ENCODE data around the gene TPM3. TPM values are rescaled to one million over a fixed set of nuclear protein-coding genes. Genes with fewer than 3 reads are reported as not detected.

Gene TPM3
- total and polyA plus RNA-seq, 2 of the 8 experiments (the other 6 are each of a cell fraction or from before 2014, with no cell fraction given) = 278 to 572 TPM

DNA sequence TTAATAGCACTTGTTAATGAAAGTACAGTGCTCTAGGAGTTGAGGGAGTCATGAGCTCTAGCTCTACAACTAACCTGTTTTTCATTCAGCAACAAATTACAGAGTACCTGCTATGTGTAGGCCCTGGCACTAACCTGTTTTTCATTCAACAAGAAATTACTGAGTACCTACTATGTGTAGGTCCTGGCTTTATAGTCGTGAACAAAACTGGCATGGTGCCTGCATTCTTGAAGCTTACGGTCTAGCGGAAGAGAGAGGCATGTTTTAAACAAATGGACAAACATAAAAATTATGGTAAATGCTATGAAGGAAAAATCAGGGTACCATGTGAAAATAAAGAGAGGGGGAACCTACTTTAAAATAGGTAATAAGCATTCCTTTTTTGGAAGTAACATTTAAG is 26.6 kb upstream of the TPM3 start:
- Histone ChIP-seq H3K4me2 (ENCODE audit: insufficient read depth in 1 of 2, low read depth in 2 of 2, low read length in 2 of 2) (peak overlapping the region; percentile 80 to 98), H3K56ac (replicated peaks; ENCODE audit: insufficient read length, low read depth, low read length) (no peak overlapping the region), H2BK12ac (ENCODE audit: low read depth, low read length) (no peak overlapping the region), H3K23ac (ENCODE audit: insufficient read length) (no peak overlapping the region), H3K27ac (ENCODE audit: low read depth, low read length) (no peak overlapping the region; the same call in 1 of the 2 replicates), H3K4me3 (ENCODE audit: extremely low read depth in 1 of 4, insufficient read depth in 2 of 4, low read depth in 3 of 4, low read length in 4 of 4) (peak overlapping the region in 1 of 4 experiments; percentile 83; a peak in 3 of 8 replicates), H2AFZ (ENCODE audit: low read length) (no peak overlapping the region), H3K27me3 (replicated peaks in 1 of 4; ENCODE audit: control insufficient read depth in 3 of 4, extremely low read depth in 1 of 4, insufficient read depth in 3 of 4, low read length in 3 of 4) (no peaks in the 10 kb centered on the region), H2BK15ac (ENCODE audit: low read length) (no peak overlapping the region), H4K8ac (ENCODE audit: extremely low read depth, insufficient read depth, low read length) (no peak overlapping the region), H3K14ac (ENCODE audit: insufficient read length) (no peak overlapping the region), H2BK120ac (replicated peaks; ENCODE audit: low read depth, low read length) (no peak overlapping the region), H3K4ac (replicated peaks; ENCODE audit: insufficient read length, low read depth, low read length) (no peak overlapping the region), H3K36me3 (ENCODE audit: control insufficient read depth in 2 of 4, insufficient read depth in 4 of 4, low read length in 3 of 4) (peaks cover 11 to 34% (median 20%) of the 10 kb centered on the region in 4 experiments), H3K79me2 (ENCODE audit: control insufficient read depth in 1 of 2, insufficient read depth in 2 of 2, low read length in 2 of 2) (peaks cover 40 to 68% of the 10 kb centered on the region in 2 experiments), H3K9ac (replicated peaks in 1 of 4; ENCODE audit: extremely low read depth in 1 of 4, low read depth in 3 of 4, low read length in 3 of 4) (peak overlapping the region in 1 of 4 experiments; percentile 42; a peak in 1 of 7 replicates), H2BK20ac (ENCODE audit: low read length) (no peak overlapping the region), H4K91ac (replicated peaks; ENCODE audit: insufficient read length, low read length) (no peak overlapping the region), H3K9me3 (ENCODE audit: insufficient read depth in 2 of 2, low read depth in 1 of 2, low read length in 1 of 2) (no peaks in the 10 kb centered on the region), H3K79me1 (ENCODE audit: low read depth, low read length) (peaks cover 6% of the 10 kb centered on the region), H4K5ac (ENCODE audit: insufficient read length, low read depth, low read length) (no peak overlapping the region), H3K23me2 (ENCODE audit: low read depth, low read length) (peaks cover 5% of the 10 kb centered on the region), H4K20me1 (replicated peaks in 1 of 2; ENCODE audit: control insufficient read depth in 1 of 2, insufficient read depth in 2 of 2, low read length in 2 of 2) (peaks cover 0 to 7% of the 10 kb centered on the region in 2 experiments), H3K4me1 (replicated peaks in 1 of 4; ENCODE audit: control insufficient read depth in 3 of 4, insufficient read depth in 4 of 4, low read length in 3 of 4) (peaks cover 2 to 11% (median 3%) of the 10 kb centered on the region in 4 experiments; a peak in 5 of 7 replicates), H3K18ac (ENCODE audit: extremely low read depth, low read length) (no peak overlapping the region), H2AK5ac (ENCODE audit: low read depth, low read length) (no peak overlapping the region), H2BK5ac (ENCODE audit: low read depth, low read length) (no peak overlapping the region)
- FAIRE-seq = no peak
- ChIA-PET CTCF (ENCODE audit: partially characterized antibody) (interaction anchor here (0.7 to 1.2 kb wide), 4 partner anchors 19 to 126 kb away, joined by 3 to 5 read pairs (median 4); no protein-coding TSS in a partner anchor), POLR2A (ENCODE audit: partially characterized antibody) (interaction anchor here (0.6 to 9.0 kb wide), 11 partner anchors 8 to 55 kb away, joined by 3 to 107 read pairs (median 7); partner anchors contain the start of gene CFAP141)
- WGBS, 2 experiments (ENCODE audit: extremely low coverage in 1 of 2, insufficient coverage in 1 of 2, insufficient read length in 1 of 2, insufficient replicate concordance in 2 of 2, low coverage in 1 of 2, low lambda C conversion rate in 2 of 2, missing lambda C conversion rate in 1 of 2) = 86% methylated on average over 3 of the region's 3 CpGs; no CpG with 5 or more reads in 1 of the 2 experiments
- no peak for DNase-seq (ENCODE audit: low read depth in 1 of 2, low spot score in 2 of 2)
- no peak for TF ChIP-seq TAF1 (IDR thresholded peaks at IDR 0.05; ENCODE audit: low read depth, low read length)
- TF ChIP-seq, protein P1, sequence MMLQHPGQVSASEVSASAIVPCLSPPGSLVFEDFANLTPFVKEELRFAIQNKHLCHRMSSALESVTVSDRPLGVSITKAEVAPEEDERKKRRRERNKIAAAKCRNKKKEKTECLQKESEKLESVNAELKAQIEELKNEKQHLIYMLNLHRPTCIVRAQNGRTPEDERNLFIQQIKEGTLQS (IDR thresholded peaks at IDR 0.05; ENCODE audit: insufficient read depth, low read depth, low read length) = no peak
- TF ChIP-seq MAX (IDR thresholded peaks at IDR 0.05) = no peak
- TF ChIP-seq NANOG (IDR thresholded peaks at IDR 0.05; ENCODE audit: insufficient read depth, low read depth, low read length, poor library complexity, severe bottlenecking) = no peak
- no peak for TF ChIP-seq GTF2F1 (IDR thresholded peaks at IDR 0.05; ENCODE audit: borderline replicate concordance, low read depth, low read length)
- TF ChIP-seq BCL11A (IDR thresholded peaks at IDR 0.05; ENCODE audit: low read depth in 2 of 2, low read length in 2 of 2) = no peak
